Natural killer cell treated with Interleukin-12 subunit alpha and Interleukin-12 subunit beta and Interleukin-15 and Interleukin-18, amount 100 ng/mL, for 72 hours (primary cell): ENCODE results near the gene WASHC4. TPM values are rescaled to one million over a fixed set of nuclear protein-coding genes. Genes with fewer than 3 reads are reported as not detected.

ENCODE experiments used
- ATAC-seq, 2 donors: fragments of 150-1000 bp; cut with Tn5 transposase in 1 of 2; sonication (Bioruptor Pico), chemical (Tn5 transposase) in 1 of 2; 2 replicates each; pipeline ENCODE4 v1.10.0; 2021
- DNase-seq: peaks from one replicate; pipeline ENCODE4 v3.0.0; 2022; ENCODE audit warnings: low spot score
- H3K27ac Mint-ChIP-seq, 2 donors: 1 replicate in 1 of 2; 2 replicates in 1 of 2; pipeline ENCODE4 v1.8.0; 2022; ENCODE audit warnings: mixed read lengths in 2 of 2, mild to moderate bottlenecking in 1 of 2, moderate library complexity in 1 of 2
- H3K27me3 Mint-ChIP-seq, 2 donors: 1 replicate in 1 of 2; 2 replicates in 1 of 2; pipeline ENCODE4 v1.8.0; 2022; ENCODE audit warnings: mixed read lengths in 2 of 2
- H3K36me3 Mint-ChIP-seq: one replicate; pipeline ENCODE4 v1.8.0; 2022; ENCODE audit warnings: mixed read lengths
- H3K4me1 Mint-ChIP-seq, 2 donors: 1 replicate in 1 of 2; 2 replicates in 1 of 2; pipeline ENCODE4 v1.8.0; 2022; ENCODE audit warnings: low read depth in 2 of 2, mixed read lengths in 2 of 2, mild to moderate bottlenecking in 1 of 2
- H3K4me3 Mint-ChIP-seq: one replicate; pipeline ENCODE4 v1.8.0; 2022; ENCODE audit warnings: mixed read lengths
- H3K9me3 Mint-ChIP-seq: 2 replicates; pipeline ENCODE4 v1.8.0; 2022; ENCODE audit warnings: mixed read lengths
- total RNA-seq, 2 donors: library from RNA; stranded (reverse); gene quantifications; one replicate each; pipeline ENCODE4 v1.2.3, GENCODE V29; 2022

Gene WASHC4, protein sequence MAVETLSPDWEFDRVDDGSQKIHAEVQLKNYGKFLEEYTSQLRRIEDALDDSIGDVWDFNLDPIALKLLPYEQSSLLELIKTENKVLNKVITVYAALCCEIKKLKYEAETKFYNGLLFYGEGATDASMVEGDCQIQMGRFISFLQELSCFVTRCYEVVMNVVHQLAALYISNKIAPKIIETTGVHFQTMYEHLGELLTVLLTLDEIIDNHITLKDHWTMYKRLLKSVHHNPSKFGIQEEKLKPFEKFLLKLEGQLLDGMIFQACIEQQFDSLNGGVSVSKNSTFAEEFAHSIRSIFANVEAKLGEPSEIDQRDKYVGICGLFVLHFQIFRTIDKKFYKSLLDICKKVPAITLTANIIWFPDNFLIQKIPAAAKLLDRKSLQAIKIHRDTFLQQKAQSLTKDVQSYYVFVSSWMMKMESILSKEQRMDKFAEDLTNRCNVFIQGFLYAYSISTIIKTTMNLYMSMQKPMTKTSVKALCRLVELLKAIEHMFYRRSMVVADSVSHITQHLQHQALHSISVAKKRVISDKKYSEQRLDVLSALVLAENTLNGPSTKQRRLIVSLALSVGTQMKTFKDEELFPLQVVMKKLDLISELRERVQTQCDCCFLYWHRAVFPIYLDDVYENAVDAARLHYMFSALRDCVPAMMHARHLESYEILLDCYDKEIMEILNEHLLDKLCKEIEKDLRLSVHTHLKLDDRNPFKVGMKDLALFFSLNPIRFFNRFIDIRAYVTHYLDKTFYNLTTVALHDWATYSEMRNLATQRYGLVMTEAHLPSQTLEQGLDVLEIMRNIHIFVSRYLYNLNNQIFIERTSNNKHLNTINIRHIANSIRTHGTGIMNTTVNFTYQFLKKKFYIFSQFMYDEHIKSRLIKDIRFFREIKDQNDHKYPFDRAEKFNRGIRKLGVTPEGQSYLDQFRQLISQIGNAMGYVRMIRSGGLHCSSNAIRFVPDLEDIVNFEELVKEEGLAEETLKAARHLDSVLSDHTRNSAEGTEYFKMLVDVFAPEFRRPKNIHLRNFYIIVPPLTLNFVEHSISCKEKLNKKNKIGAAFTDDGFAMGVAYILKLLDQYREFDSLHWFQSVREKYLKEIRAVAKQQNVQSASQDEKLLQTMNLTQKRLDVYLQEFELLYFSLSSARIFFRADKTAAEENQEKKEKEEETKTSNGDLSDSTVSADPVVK
- 10 to 100 TPM; 42.8 to 48.2 TPM for total RNA-seq

DNA sequence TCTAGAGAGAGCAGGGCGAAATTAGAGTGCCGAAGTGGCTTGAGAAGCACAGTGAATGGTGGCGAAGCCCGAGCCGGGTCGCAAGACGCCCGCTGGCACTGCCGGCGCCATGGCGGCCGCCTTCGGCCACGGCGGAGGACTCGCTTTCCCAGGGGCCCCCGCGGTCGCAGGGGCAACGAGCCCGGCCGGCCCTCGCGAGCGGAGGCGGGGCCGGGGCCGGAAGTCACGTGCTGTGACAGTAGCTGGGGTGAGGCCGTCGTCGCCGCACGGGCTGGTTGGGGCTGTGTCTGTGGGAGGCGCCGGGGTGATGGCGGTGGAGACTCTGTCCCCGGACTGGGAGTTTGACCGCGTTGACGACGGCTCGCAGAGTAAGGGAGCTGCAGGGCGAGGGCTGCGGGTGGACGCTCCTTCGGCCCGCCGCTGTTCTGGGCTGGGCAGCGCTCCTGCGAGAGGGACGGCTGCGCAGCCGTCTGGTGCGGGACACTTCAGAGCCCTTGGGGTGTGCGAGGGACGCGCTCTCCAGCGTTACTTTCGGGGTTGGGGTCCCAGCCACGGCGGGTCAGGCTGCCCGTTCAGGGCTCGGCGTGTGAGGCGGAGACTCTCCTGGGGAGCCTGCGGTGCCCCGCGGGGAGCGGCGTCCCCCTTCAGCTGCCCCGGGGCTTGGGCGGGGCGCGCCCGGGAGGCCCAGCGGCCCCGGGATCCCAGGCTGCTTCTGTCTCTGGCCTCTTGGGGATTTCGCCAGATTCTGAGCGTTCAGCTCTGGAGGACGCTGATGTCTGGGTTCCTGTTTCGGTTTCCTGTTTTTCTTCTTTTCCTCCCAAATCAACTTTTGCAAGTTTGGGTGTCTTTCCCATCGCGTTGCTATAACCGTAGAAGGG lies at the start of gene WASHC4:
WASHC4 (plus strand) TSS at position 238 of the 878 bp plus-strand sequence; CDS start at position 308, 70 bp downstream.
- peaks cover 25 to 30% of the 10 kb centered on the region in 2 donors for H3K4me1 Mint-ChIP-seq
- no peaks in the 10 kb centered on the region for H3K9me3 Mint-ChIP-seq
- H3K36me3 Mint-ChIP-seq, result peaks cover 6% of the 10 kb centered on the region
- H3K27ac Mint-ChIP-seq, result peak within 1 kb of the TSS; percentile 90 to 93
- ATAC-seq (peak; percentile 99), DNase-seq (peak; percentile 97)
- H3K4me3 Mint-ChIP-seq, result peak within 1 kb of the TSS; percentile 97
- peaks cover 13 to 24% of the 10 kb centered on the region in 2 donors for H3K27me3 Mint-ChIP-seq

DNA sequence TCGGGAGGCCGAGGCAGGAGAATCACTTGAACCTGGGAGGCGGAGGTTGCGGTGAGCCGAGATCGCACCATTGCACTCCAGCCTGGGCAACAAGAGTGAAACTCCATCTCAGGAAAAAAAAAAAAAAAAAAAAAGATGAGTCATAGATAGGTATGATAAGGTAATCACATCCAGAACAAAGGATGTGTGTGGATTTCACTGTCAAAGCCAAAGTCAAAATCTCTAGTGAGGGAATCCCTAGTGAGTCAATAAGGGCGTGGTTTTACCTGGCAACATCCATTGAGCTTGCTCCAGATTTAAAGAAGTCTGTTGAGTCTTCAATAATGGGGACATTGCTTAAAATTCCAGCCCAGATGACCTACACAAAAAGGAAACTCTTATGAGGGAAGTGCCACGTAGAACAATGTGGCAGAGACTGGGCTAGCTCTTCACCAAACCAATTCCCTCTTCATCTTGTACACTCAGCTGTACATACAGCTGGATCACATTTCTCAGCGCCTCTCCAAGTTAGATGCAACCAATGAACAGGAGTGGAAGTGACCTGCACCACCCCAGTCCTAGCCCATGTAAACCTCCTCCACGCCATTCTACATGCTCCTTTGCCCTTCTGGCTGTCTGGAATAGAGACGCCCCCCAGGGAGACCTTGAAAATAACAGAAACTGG lies 46.7 kb upstream of the WASHC4 start:
- H3K4me1 Mint-ChIP-seq, result peaks cover 0 to 10% of the 10 kb centered on the region in 2 donors
- H3K36me3 Mint-ChIP-seq, result peaks cover 2% of the 10 kb centered on the region
- H3K27me3 Mint-ChIP-seq, result peaks cover 11 to 25% of the 10 kb centered on the region in 2 donors
- H3K9me3 Mint-ChIP-seq, result peaks cover 2% of the 10 kb centered on the region
- DNase-seq, result no peak
- H3K4me3 Mint-ChIP-seq, result no peak overlapping the region
- ATAC-seq, result no peak
- no peak overlapping the region for H3K27ac Mint-ChIP-seq

DNA sequence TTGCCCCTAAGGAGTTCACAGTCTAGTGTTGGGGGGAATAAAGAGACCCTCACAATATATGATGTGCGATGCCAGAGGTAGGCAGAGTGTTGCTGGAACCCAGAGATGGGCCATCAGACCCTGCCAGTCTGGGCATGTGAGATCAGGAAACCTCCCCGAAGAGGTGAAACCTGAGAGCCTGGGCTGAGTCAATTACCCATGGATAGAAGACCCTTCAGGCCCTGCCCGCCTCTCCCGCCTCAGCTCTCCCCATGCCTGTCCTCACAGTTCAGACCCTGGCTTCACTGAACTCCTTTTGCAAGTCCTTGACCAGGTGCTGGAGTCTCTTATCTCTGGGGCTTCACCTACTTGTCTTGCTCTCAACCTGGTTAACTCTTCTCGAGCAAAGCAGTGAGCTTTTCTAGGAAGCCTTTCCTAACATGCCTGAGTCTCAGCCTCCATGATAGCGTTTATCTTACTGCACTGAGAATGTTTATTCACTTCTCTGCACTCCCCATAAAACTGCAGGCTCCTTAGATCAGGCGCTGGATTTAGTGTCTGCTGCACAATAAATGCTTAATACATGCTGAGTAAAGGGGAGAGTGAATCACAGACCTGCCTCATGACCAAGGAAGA lies 42.9 kb upstream of the WASHC4 start:
- no peak for DNase-seq
- no peak overlapping the region for H3K27ac Mint-ChIP-seq
- H3K36me3 Mint-ChIP-seq, result no peaks in the 10 kb centered on the region
- H3K4me1 Mint-ChIP-seq, result no peaks in the 10 kb centered on the region
- no peaks in the 10 kb centered on the region for H3K9me3 Mint-ChIP-seq
- peaks cover 17 to 22% of the 10 kb centered on the region in 2 donors for H3K27me3 Mint-ChIP-seq
- H3K4me3 Mint-ChIP-seq, result no peak overlapping the region
- ATAC-seq, result no peak

DNA sequence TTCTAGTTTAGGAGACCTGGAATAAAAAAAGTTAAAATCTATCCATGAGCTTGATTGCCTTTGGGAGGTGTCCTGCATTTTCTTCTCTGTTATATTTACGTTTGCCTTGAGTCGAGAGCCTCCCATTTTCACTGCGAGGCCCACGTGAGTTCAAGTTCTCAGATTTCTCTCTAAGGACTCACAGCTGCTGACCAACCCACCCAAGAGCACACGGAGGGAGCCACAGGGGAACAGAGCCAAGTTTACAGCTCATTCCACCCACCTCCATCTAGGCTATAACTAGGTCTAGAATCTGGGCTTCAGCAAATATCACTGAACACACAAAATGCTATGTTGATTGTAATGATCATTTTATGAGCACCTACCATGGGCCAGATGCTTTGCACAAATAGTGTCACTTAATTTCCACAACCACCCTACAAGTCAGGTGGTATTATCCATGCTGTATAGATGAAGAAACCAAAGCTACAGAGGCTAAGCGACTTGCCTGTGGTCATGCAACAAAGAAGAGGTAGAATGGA lies 40.0 kb upstream of the WASHC4 start:
- Mint-ChIP-seq H3K4me3 (no peak overlapping the region), H3K36me3 (no peaks in the 10 kb centered on the region), H3K4me1 (no peaks in the 10 kb centered on the region), H3K27me3 (peaks cover 12 to 29% of the 10 kb centered on the region in 2 donors), H3K9me3 (no peaks in the 10 kb centered on the region), H3K27ac (no peak overlapping the region)
- ATAC-seq, result no peak
- no peak for DNase-seq

DNA sequence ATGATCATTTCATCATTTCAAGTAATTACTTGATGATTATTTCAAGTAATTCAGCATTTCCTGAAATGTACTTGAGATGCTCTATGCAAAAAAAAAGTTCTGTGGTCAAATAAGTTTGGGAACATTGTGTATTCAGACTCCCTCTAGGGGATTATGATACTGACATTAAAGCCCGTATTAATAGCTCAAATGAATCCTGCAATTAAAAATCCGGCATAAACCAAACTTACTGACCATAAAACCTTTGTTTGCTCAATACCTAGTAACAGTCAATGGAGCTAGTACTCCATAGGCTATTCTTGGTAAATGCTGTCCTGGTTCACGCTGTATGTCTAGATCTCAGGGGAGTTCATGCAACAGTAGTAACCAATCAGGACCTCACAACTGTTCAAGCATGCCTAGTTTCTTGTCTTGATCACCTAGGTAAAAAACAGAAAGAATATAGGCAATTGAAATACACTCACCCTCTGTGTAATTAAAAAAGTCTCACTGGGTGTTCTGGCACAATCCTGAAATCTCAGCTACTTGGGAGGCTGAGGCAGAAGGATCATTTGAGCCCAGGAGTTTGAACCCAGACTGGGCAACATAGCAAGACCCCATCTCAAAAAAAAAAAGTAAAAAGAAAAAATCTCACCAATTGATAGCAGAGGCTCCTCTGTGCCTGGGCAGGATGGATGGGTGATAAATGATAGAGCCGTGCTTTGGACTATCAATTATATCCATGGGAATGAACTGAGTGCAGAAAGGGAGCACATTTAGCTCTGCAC lies 37.4 kb upstream of the WASHC4 start:
- no peaks in the 10 kb centered on the region for H3K36me3 Mint-ChIP-seq
- ATAC-seq (no peak), DNase-seq (no peak)
- peaks cover 0 to 3% of the 10 kb centered on the region in 2 donors for H3K4me1 Mint-ChIP-seq
- no peaks in the 10 kb centered on the region for H3K9me3 Mint-ChIP-seq
- H3K4me3 Mint-ChIP-seq, result no peak overlapping the region
- peaks cover 12 to 23% of the 10 kb centered on the region in 2 donors for H3K27me3 Mint-ChIP-seq
- H3K27ac Mint-ChIP-seq, result no peak overlapping the region

DNA sequence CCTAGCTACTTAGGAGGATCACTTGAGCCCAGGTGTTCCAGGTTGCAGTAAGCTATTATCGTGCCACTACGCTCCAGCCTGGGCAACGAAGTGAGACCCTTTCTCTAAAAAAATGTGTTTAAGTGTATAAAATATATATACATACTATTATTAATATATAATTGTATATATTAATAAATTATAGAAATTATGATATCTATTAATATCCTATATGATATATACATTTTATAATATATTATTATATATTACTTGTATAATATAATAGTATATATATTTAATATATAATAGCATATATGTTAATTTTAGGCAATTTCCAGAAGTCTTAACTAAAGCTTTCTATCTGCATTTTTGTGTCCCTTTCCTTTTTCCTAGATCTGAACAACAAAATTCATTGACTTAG lies 35.5 kb upstream of the WASHC4 start:
- ATAC-seq, result no peak
- no peaks in the 10 kb centered on the region for H3K36me3 Mint-ChIP-seq
- no peak overlapping the region for H3K27ac Mint-ChIP-seq
- peaks cover 5 to 7% of the 10 kb centered on the region in 2 donors for H3K27me3 Mint-ChIP-seq
- peaks cover 0 to 3% of the 10 kb centered on the region in 2 donors for H3K4me1 Mint-ChIP-seq
- no peak for DNase-seq
- H3K4me3 Mint-ChIP-seq, result no peak overlapping the region
- no peaks in the 10 kb centered on the region for H3K9me3 Mint-ChIP-seq

DNA sequence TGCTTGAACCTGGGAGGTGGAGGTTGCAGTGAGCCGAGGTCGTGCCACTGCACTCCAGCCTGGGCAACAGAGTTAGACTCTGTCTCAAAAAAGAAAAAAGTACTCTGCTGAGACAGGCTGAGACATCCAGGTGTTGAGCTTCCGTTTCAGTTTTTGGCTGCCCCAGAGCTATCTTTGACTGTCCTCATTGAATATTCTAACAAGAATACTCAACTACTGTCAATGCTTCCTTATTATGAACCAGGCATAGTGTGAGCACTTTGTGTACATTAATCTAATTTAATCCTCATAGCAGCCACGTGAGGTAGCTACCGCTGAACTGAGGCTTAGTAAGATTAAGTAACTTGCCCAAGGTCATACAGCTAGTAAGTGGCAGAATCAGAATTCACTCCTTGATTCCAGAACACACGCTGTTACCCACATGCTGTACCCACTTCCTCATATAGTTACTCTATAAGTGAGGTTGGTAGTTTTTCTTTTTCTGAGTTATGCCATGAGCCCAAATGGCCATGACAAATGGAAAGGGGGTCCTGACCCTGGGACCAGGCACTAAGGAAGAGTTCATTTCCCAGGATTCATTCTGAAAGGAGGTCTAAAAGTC lies 34.5 kb upstream of the WASHC4 start:
- no peak overlapping the region for H3K4me3 Mint-ChIP-seq
- ATAC-seq, result no peak

DNA sequence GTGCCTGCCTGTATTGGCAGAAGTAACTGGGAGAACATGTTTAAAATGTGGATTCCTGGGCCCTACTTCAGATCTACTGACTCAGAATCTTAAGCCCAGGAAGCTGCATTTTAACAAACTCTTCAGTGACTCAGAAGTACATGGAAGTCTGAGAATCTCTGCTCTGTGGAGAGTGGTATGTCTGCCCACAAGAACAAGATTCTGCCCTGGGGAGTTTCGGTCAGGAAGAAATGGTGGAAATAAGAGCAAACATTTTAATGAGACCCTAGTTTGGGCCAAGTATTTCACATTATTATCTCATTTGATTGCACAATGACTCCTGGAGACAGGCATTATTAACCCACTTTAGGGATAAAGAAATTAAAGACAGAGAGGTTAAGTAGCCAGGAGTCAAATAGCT lies 31.4 kb upstream of the WASHC4 start:
- peaks cover 0 to 3% of the 10 kb centered on the region in 2 donors for H3K4me1 Mint-ChIP-seq
- H3K27me3 Mint-ChIP-seq, result peaks cover 4 to 15% of the 10 kb centered on the region in 2 donors
- H3K36me3 Mint-ChIP-seq, result no peaks in the 10 kb centered on the region
- ATAC-seq, result no peak
- DNase-seq, result no peak
- H3K27ac Mint-ChIP-seq, result no peak overlapping the region
- H3K4me3 Mint-ChIP-seq, result no peak overlapping the region
- no peaks in the 10 kb centered on the region for H3K9me3 Mint-ChIP-seq

More for the DNA sequence above, 34.5 kb upstream of the WASHC4 start:
- no peak overlapping the region for H3K27ac Mint-ChIP-seq
- H3K27me3 Mint-ChIP-seq, result peaks cover 0 to 7% of the 10 kb centered on the region in 2 donors
- no peaks in the 10 kb centered on the region for H3K36me3 Mint-ChIP-seq
- H3K9me3 Mint-ChIP-seq, result no peaks in the 10 kb centered on the region
- DNase-seq, result no peak
- H3K4me1 Mint-ChIP-seq, result peaks cover 0 to 3% of the 10 kb centered on the region in 2 donors

DNA sequence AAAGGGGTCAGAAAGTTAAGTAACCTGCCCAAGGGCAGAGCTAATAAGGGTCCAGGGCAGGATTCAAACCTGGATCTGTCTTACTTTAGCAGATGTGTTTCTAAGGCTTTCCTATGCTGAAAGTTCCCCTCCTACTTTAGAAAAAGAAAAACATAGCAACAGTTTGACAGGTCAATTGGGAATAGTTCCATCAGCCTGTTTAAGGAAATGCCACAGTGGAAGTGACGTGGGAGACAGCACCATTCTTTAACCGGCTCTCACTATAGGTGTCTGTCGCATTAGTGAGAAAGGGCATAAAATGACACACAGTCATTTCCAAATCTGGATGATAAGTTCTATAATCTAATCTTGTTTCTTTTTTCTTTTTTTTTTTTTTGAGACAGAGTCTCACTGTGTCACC lies 30.6 kb upstream of the WASHC4 start:
- H3K9me3 Mint-ChIP-seq, result no peaks in the 10 kb centered on the region
- no peak for DNase-seq
- no peak for ATAC-seq
- no peaks in the 10 kb centered on the region for H3K36me3 Mint-ChIP-seq
- peaks cover 7 to 18% of the 10 kb centered on the region in 2 donors for H3K27me3 Mint-ChIP-seq
- no peak overlapping the region for H3K27ac Mint-ChIP-seq
- no peak overlapping the region for H3K4me3 Mint-ChIP-seq
- H3K4me1 Mint-ChIP-seq, result peaks cover 0 to 3% of the 10 kb centered on the region in 2 donors

DNA sequence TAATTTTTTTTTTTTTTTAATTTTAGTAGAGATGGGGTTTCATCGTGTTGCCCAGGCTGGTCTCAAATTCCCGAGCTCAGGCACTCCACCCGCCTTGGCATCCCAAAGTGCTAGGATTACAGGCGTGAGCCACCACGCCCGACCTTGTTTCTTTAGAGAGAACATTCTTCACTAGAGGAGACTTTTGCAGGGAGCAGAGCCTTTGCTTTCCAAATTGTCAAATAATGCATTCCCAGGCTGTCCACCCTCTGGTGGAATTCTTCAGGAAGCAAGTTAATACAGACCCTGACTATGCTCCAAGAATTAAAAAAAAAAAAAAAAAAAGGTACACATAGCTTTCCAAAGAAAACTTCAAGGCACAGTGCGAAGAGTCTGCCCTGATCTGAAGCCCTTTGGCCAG lies 30.1 kb upstream of the WASHC4 start:
- Mint-ChIP-seq H3K36me3 (no peaks in the 10 kb centered on the region), H3K27ac (no peak overlapping the region), H3K27me3 (peaks cover 11 to 23% of the 10 kb centered on the region in 2 donors), H3K9me3 (no peaks in the 10 kb centered on the region), H3K4me1 (peaks cover 0 to 3% of the 10 kb centered on the region in 2 donors), H3K4me3 (no peak overlapping the region)
- DNase-seq (no peak), ATAC-seq (no peak)
